ENCODE measurements around the gene PPP2R5D. TPM values are rescaled to one million over a fixed set of nuclear protein-coding genes. Genes with fewer than 3 reads are reported as not detected.

Gene PPP2R5D
- total and polyA plus RNA-seq, 4 donors, result 19.0 to 26.8 (median 21.9) TPM

- H3K36me3 ChIP-seq (ENCODE audit: control insufficient read depth in 4 of 4, insufficient read depth in 4 of 4, low read length in 4 of 4), result peaks cover 0 to 16% (median 12%) of the 10 kb centered on the region in 4 donors
- no peak for TF ChIP-seq CTCF (IDR thresholded peaks at IDR 0.05; ENCODE audit: control extremely low read depth, extremely low read depth)
- no peak overlapping the region for H3K27ac ChIP-seq (ENCODE audit: low read depth in 1 of 2, low read length in 1 of 2)
- no peaks in the 10 kb centered on the region for H3K9me3 ChIP-seq (ENCODE audit: control insufficient read depth in 4 of 4, insufficient read depth in 3 of 4, low read length in 3 of 4)
- no peaks in the 10 kb centered on the region for H3K27me3 ChIP-seq (ENCODE audit: control insufficient read depth in 3 of 3, insufficient read depth in 3 of 3, low read length in 2 of 3)
- peaks cover 11 to 45% (median 15%) of the 10 kb centered on the region in 5 donors for H3K4me1 ChIP-seq (ENCODE audit: control insufficient read depth in 5 of 5, insufficient read depth in 5 of 5, low read length in 5 of 5)
- ATAC-seq (ENCODE audit: insufficient read depth, low FRiP score), result no peak
- WGBS, 2 donors, result 91% methylated on average over 8 of the region's 8 CpGs
- no peak for DNase-seq
- H3K9ac ChIP-seq (ENCODE audit: insufficient read depth in 1 of 2, low read length in 2 of 2), result no peak overlapping the region
- H3K4me3 ChIP-seq, result no peak overlapping the region
These were observed 71.6 kb downstream of the PPP2R5D start for GRCh38 chr6:43055966-43056365.

DNA sequence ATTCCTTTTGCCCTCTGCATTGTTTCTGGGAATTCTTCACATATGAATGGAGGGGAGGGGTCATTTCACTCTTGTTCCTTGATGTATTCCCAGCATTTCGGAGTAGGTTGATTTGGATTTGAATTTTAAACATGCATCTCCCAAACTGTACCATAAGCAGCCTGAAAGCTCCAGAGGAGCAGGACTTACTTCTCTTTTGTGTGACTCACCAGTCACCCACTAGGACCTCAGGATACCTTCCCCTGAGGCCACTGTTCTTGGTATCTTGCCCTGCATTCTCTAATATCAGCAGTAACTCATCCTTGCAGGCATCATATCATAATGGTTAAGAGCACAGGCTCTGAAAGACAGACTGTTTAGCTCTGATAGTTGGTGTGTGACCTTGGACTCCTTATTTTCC lies 74.2 kb downstream of the PPP2R5D start:
- Histone ChIP-seq H3K36me3 (ENCODE audit: control insufficient read depth in 4 of 4, insufficient read depth in 4 of 4, low read length in 4 of 4) (peaks cover 0 to 21% (median 17%) of the 10 kb centered on the region in 4 donors), H3K4me3 (peak overlapping the region; percentile 75), H3K4me1 (ENCODE audit: control insufficient read depth in 5 of 5, insufficient read depth in 5 of 5, low read length in 5 of 5) (peaks cover 4 to 25% (median 12%) of the 10 kb centered on the region in 5 donors), H3K9ac (ENCODE audit: insufficient read depth in 1 of 2, low read length in 2 of 2) (peak overlapping the region; percentile 77 to 78), H3K27ac (ENCODE audit: low read depth in 1 of 2, low read length in 1 of 2) (peak overlapping the region in 1 of 2 donors; percentile 86), H3K9me3 (ENCODE audit: control insufficient read depth in 4 of 4, insufficient read depth in 3 of 4, low read length in 3 of 4) (no peaks in the 10 kb centered on the region), H3K27me3 (ENCODE audit: control insufficient read depth in 3 of 3, insufficient read depth in 3 of 3, low read length in 2 of 3) (no peaks in the 10 kb centered on the region)
- 81 to 85% methylated on average over 1 of the region's 1 CpG for WGBS, 2 donors
- no peak for DNase-seq
- no peak for TF ChIP-seq CTCF (IDR thresholded peaks at IDR 0.05; ENCODE audit: control extremely low read depth, extremely low read depth)
- ATAC-seq (ENCODE audit: insufficient read depth, low FRiP score), result no peak

DNA sequence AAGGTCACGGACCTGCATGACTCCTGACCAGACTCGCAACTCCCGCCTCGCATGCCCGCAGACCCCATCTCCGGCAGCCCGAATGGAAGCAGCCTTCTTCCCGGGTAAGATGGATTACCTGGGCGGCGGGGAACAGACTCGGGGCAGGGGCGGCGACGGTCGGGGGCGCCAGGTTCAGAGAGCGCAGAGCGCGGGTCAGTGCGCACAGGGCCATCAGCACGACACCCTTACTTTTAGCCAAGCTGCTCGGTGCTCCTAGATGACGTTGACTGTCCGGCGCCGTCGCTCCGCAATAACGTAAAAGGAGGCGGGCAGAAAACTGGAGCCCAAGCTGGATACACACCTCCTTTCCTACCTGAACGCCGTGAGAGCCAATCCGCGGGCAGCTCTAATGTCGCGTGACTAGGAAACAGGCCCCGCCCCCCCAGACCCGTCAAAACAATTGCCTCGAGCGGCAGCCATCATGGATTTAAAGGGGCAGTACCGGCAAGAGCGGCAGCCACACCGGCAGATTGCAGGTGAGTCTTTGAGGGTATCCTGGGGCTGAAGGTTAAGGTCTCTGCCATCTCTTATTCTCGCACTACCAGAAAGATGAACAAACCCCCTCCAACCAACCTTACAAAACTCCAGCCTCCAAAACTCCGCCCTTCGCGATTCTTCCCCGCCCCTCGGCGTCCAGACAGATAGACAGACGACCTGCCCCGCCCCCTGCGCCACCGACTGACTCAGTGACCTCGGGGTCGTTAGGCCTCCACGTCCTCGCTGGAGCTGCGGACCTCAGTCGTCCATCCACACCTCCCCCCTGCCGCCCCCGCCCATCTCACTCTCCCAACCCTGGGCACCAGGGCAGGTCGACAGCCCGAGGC lies 75.0 kb downstream of the PPP2R5D start, which contains the start of the genes KLC4 and MRPL2:
KLC4 (plus strand) TSS at position 464 of the 866 bp plus-strand sequence. CDS start 1,705 bp downstream, outside the sequence.
MRPL2 (minus strand) TSS at position 267 of the 866 bp plus-strand sequence; CDS start at position 214, 53 bp downstream.
- peak; percentile 99 for DNase-seq
- Histone ChIP-seq H3K36me3 (ENCODE audit: control insufficient read depth in 4 of 4, insufficient read depth in 4 of 4, low read length in 4 of 4) (peaks cover 0 to 25% (median 18%) of the 10 kb centered on the region in 4 donors), H3K27me3 (ENCODE audit: control insufficient read depth in 3 of 3, insufficient read depth in 3 of 3, low read length in 2 of 3) (no peaks in the 10 kb centered on the region), H3K4me3 (peak within 1 kb of the TSS; percentile 75), H3K4me1 (ENCODE audit: control insufficient read depth in 5 of 5, insufficient read depth in 5 of 5, low read length in 5 of 5) (peaks cover 4 to 20% (median 12%) of the 10 kb centered on the region in 5 donors), H3K9ac (ENCODE audit: insufficient read depth in 1 of 2, low read length in 2 of 2) (peak within 1 kb of the TSS; percentile 77 to 98), H3K9me3 (ENCODE audit: control insufficient read depth in 4 of 4, insufficient read depth in 3 of 4, low read length in 3 of 4) (no peaks in the 10 kb centered on the region), H3K27ac (ENCODE audit: low read depth in 1 of 2, low read length in 1 of 2) (peak within 1 kb of the TSS; percentile 90 to 95)
- peak; percentile 97 for ATAC-seq (ENCODE audit: insufficient read depth, low FRiP score)
- WGBS, 2 donors, result 0% methylated on average over 64 of the region's 64 CpGs
- no peak for TF ChIP-seq CTCF (IDR thresholded peaks at IDR 0.05; ENCODE audit: control extremely low read depth, extremely low read depth)

Measured in lung (tissue), 12 donors.